ENCODE measurements around the gene FXYD2. TPM values are rescaled to one million over a fixed set of nuclear protein-coding genes. Genes with fewer than 3 reads are reported as not detected.

FXYD2 gene
- total RNA-seq, 1 experiment from 2014 or later = not detected

- ChIA-PET CTCF (no interaction called here), POLR2A (ENCODE audit: unreplicated experiment) (no interaction called here)
- Histone ChIP-seq H3K9me3 (ENCODE audit: insufficient read depth, low read depth) (no peaks in the 10 kb centered on the region), H3K27me3 (ENCODE audit: insufficient read depth, low read depth) (peaks cover 29% of the 10 kb centered on the region), H3K4me1 (replicated peaks; ENCODE audit: insufficient read depth) (no peaks in the 10 kb centered on the region), H3K9me2 (ENCODE audit: insufficient read depth) (no peaks in the 10 kb centered on the region), H4K20me1 (ENCODE audit: insufficient read depth) (no peaks in the 10 kb centered on the region), H3K27ac (no peak overlapping the region), H2AFZ (no peak overlapping the region), H3F3A (ENCODE audit: insufficient read depth, low read depth) (no peaks in the 10 kb centered on the region), H3K4me3 (no peak overlapping the region), H3K4me2 (no peak overlapping the region), H3K36me3 (ENCODE audit: low read depth) (no peaks in the 10 kb centered on the region), H3K79me2 (ENCODE audit: low read depth) (no peaks in the 10 kb centered on the region)
- no TSS peak for BruUV-seq (replicated peaks)
- intact Hi-C loops (cut with micrococcal nuclease; ENCODE audit: unreplicated experiment) = no loop called here
- DNase-seq = no peak
- no peak for TF ChIP-seq CTCF (conservative IDR thresholded peaks at IDR 0.05)
- TF ChIP-seq EZH2 (IDR thresholded peaks at IDR 0.05; ENCODE audit: low read depth) = no peak
Measured at GRCh38 chr11:117841551-117842031, 17.0 kb upstream of the FXYD2 start.

GRCh38 chr11:117840881-117841550, 16.5 kb upstream of the FXYD2 start:
- no peak for TF ChIP-seq CTCF (conservative IDR thresholded peaks at IDR 0.05)
- no peaks in the 10 kb centered on the region for H3K79me2 ChIP-seq (ENCODE audit: low read depth)
- H3K36me3 ChIP-seq (ENCODE audit: low read depth) = no peaks in the 10 kb centered on the region
- no peaks in the 10 kb centered on the region for H3K9me3 ChIP-seq (ENCODE audit: insufficient read depth, low read depth)
- H3K9me2 ChIP-seq (ENCODE audit: insufficient read depth) = no peaks in the 10 kb centered on the region
- no peaks in the 10 kb centered on the region for H3K4me1 ChIP-seq (replicated peaks; ENCODE audit: insufficient read depth)
- H3K27me3 ChIP-seq (ENCODE audit: insufficient read depth, low read depth) = peaks cover 32% of the 10 kb centered on the region
- H3K27ac ChIP-seq = no peak overlapping the region
- no peak overlapping the region for H3K4me3 ChIP-seq
- H4K20me1 ChIP-seq (ENCODE audit: insufficient read depth) = no peaks in the 10 kb centered on the region
- intact Hi-C loops (cut with micrococcal nuclease; ENCODE audit: unreplicated experiment) = no loop called here
- POLR2A ChIA-PET (ENCODE audit: unreplicated experiment) = interaction anchor here (0.6 kb wide), 1 partner anchor 293 kb away, joined by 4 read pairs; no protein-coding TSS in a partner anchor
- DNase-seq = no peak
- H3K4me2 ChIP-seq = no peak overlapping the region
- no peaks in the 10 kb centered on the region for H3F3A ChIP-seq (ENCODE audit: insufficient read depth, low read depth)
- H2AFZ ChIP-seq = no peak overlapping the region
- CTCF ChIA-PET = interaction anchor here (0.6 kb wide), 1 partner anchor 105 kb away, joined by 3 read pairs; no protein-coding TSS in a partner anchor
- BruUV-seq (replicated peaks) = no TSS peak

GRCh38 chr11:117839936-117840813, 15.6 kb upstream of the FXYD2 start:
- Histone ChIP-seq H3K79me2 (ENCODE audit: low read depth) (no peaks in the 10 kb centered on the region), H3F3A (ENCODE audit: insufficient read depth, low read depth) (no peaks in the 10 kb centered on the region), H3K4me1 (replicated peaks; ENCODE audit: insufficient read depth) (no peaks in the 10 kb centered on the region), H3K36me3 (ENCODE audit: low read depth) (no peaks in the 10 kb centered on the region), H4K20me1 (ENCODE audit: insufficient read depth) (no peaks in the 10 kb centered on the region), H3K4me2 (no peak overlapping the region), H3K4me3 (no peak overlapping the region), H3K9me2 (ENCODE audit: insufficient read depth) (no peaks in the 10 kb centered on the region), H3K27ac (no peak overlapping the region), H3K27me3 (ENCODE audit: insufficient read depth, low read depth) (peaks cover 32% of the 10 kb centered on the region), H3K9me3 (ENCODE audit: insufficient read depth, low read depth) (no peaks in the 10 kb centered on the region), H2AFZ (no peak overlapping the region)
- POLR2A ChIA-PET (ENCODE audit: unreplicated experiment) = interaction anchor here (0.6 kb wide), 1 partner anchor 294 kb away, joined by 4 read pairs; no protein-coding TSS in a partner anchor
- intact Hi-C loops (cut with micrococcal nuclease; ENCODE audit: unreplicated experiment) = no loop called here
- TF ChIP-seq CTCF (conservative IDR thresholded peaks at IDR 0.05) = no peak
- TF ChIP-seq EZH2 (IDR thresholded peaks at IDR 0.05; ENCODE audit: low read depth) = no peak
- no TSS peak for BruUV-seq (replicated peaks)
- CTCF ChIA-PET = no interaction called here
- DNase-seq = no peak

All from PC-9 (cell line).